Subcutaneous abdominal adipose tissue (tissue), 5 donors: ENCODE results near the gene SIK3.

ENCODE experiments used
- H3K27ac ChIP-seq: one replicate; pipeline ENCODE4 v1.7.0; 2013; ENCODE audit warnings: low read depth, mild to moderate bottlenecking, inconsistent platforms, low read length, moderate library complexity
- H3K27me3 ChIP-seq, 5 donors: one replicate each; pipeline ENCODE4 v1.7.0; 2013; ENCODE audit warnings: low read length in 5 of 5, inconsistent platforms in 1 of 5; ENCODE audit not compliant: control insufficient read depth in 5 of 5, insufficient read depth in 4 of 5
- H3K36me3 ChIP-seq, 5 donors: one replicate each; pipeline ENCODE4 v1.7.0; 2013; ENCODE audit warnings: low read length in 5 of 5; ENCODE audit not compliant: control insufficient read depth in 5 of 5, insufficient read depth in 5 of 5
- H3K4me1 ChIP-seq, 5 donors: one replicate each; pipeline ENCODE4 v1.7.0; 2013; ENCODE audit warnings: low read length in 5 of 5, mild to moderate bottlenecking in 3 of 5, moderate library complexity in 1 of 5; ENCODE audit not compliant: control insufficient read depth in 5 of 5, insufficient read depth in 5 of 5
- H3K4me3 ChIP-seq, 5 donors: one replicate each; pipeline ENCODE4 v1.7.0; 2013; ENCODE audit warnings: low read length in 5 of 5, low read depth in 1 of 5
- H3K9ac ChIP-seq, 5 donors: one replicate each; pipeline ENCODE4 v1.7.0; 2013; ENCODE audit warnings: low read length in 5 of 5, mild to moderate bottlenecking in 4 of 5, moderate library complexity in 3 of 5
- H3K9me3 ChIP-seq, 5 donors: one replicate each; pipeline ENCODE4 v1.7.0; 2013; ENCODE audit warnings: low read length in 5 of 5; ENCODE audit not compliant: control insufficient read depth in 5 of 5
- donor health status: healthy.
- donor health status: healthy.
- donor health status: healthy.
- donor health status: healthy.
- donor health status: healthy.

SIK3 gene

DNA sequence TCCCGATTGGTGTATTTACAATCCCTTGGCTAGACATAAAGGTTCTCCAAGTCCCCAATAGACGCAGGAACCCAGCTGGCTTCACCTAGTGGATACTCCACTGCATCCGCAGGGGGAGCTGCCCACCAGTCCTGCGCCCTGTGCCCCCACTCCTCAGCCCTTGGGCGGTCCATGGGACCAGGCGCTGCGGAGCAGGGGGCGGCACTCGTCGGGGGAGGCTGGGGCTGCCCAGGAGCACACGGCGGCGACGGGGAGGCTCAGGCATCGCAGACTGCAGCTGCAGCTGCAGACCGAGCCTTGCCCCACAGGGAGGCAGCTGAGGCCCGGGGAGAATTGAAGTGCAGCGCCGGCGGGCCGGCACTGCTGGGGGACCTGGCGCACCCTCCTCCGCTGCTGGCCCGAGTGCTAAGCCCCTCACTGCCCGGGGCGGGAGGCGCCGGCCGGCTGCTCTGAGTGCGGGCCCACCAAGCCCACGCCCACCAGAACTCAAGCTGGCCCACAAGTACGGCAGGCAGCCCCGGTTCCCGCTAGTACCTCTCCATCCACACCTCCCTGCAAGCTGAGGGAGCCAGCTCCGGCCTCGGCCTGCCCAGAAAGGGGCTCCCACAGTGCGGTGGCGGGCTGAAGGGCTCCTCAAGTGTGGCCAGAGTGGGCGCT is 12.2 kb upstream of the SIK3 start:
- Histone ChIP-seq H3K9ac (no peak overlapping the region), H3K4me3 (no peak overlapping the region), H3K36me3 (no peaks in the 10 kb centered on the region), H3K27me3 (no peaks in the 10 kb centered on the region), H3K4me1 (peaks cover 0 to 4% (median 0%) of the 10 kb centered on the region in 5 donors), H3K9me3 (no peaks in the 10 kb centered on the region), H3K27ac (no peak overlapping the region)

DNA sequence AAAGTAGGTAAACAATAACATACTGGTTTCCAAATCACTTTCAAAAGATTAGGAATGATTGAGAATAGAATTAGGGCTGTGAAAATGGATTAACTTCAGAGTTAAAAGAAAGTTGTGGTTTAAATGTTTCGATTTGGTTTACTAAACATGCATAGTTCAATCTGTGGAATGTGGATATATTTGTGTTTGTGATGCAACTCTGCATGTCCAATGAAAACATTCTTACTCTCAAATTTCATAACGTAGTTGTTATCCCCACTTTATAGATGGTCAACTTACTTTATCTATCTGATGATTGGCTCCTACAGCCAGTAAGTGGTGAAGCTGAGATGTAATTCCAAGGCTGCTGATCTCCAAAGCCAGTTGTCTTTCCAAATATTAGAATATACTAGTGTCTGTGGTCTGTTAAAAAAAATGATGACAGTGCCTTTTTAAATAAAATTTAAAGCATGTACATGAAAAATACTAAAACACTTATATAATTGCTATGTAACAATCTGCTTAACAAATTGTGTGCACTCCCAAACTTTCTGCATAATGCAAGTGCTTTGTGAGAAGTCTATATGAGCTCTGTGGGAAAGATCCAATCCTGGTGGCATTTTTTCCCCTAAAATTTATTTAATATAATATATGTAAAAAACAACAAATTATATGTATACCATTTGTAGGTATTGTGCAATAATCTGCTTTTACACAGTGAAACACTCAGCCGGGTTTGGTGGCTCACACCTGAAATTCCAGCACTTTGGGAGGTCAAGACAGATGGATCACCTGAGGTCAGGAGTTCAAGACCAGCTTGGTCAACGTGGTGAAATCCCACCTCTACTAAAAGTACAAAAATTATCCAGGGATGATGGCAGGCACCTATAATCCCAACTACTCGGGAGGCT is 9.7 kb upstream of the SIK3 start:
- no peaks in the 10 kb centered on the region for H3K9me3 ChIP-seq
- H3K36me3 ChIP-seq = no peaks in the 10 kb centered on the region
- no peaks in the 10 kb centered on the region for H3K27me3 ChIP-seq
- peaks cover 0 to 4% (median 0%) of the 10 kb centered on the region in 5 donors for H3K4me1 ChIP-seq
- no peak overlapping the region for H3K4me3 ChIP-seq
- H3K27ac ChIP-seq = no peak overlapping the region
- H3K9ac ChIP-seq = no peak overlapping the region

DNA sequence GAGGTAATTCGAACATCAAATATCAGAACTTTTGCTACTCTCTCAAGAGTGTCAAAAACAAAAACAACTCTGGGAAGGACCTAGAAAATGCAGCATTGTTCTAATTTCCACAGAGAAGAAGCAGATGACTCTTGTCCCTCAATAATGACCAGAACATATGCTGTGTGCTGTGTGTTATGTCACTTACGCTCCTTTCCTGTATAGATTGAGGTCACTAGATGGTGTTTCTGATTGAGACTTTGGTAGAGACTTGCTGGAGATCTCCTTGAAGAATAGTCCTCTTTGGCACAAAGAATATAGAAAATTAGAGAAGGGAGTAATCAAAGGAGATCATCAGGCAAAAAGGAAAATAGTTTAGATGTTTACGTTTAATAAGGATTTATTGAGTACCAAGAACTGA is 2.3 kb upstream of the SIK3 start:
- Histone ChIP-seq H3K27ac (peak overlapping the region; percentile 2), H3K36me3 (no peaks in the 10 kb centered on the region), H3K9ac (no peak overlapping the region), H3K27me3 (no peaks in the 10 kb centered on the region), H3K9me3 (no peaks in the 10 kb centered on the region), H3K4me3 (no peak overlapping the region), H3K4me1 (peaks cover 4 to 39% (median 31%) of the 10 kb centered on the region in 5 donors)

DNA sequence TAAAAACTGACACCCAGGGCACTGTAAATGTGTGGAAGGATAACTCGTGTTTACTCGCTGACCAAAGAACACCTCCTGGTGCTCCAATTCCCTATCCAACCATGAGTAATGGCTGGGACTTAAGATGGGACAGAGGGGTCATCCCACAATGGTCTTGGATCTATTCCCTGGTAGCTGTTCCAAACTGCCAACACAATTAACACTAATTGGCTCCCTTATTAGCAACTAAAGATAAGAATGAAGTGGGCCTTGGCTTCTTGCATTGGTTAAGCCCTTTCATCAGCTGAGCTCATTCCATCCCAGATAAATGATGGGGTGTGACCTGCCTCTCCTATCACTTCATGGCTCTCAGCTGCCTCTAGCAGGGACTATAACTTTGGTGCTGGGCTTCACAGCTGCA is 1.5 kb upstream of the SIK3 start:
- Histone ChIP-seq H3K27me3 (no peaks in the 10 kb centered on the region), H3K9me3 (no peaks in the 10 kb centered on the region), H3K36me3 (no peaks in the 10 kb centered on the region), H3K4me1 (peaks cover 7 to 47% (median 39%) of the 10 kb centered on the region in 5 donors), H3K9ac (peak overlapping the region in 4 of 5 donors; percentile 27 to 92 (median 48)), H3K4me3 (no peak overlapping the region), H3K27ac (peak overlapping the region; percentile 100)

DNA sequence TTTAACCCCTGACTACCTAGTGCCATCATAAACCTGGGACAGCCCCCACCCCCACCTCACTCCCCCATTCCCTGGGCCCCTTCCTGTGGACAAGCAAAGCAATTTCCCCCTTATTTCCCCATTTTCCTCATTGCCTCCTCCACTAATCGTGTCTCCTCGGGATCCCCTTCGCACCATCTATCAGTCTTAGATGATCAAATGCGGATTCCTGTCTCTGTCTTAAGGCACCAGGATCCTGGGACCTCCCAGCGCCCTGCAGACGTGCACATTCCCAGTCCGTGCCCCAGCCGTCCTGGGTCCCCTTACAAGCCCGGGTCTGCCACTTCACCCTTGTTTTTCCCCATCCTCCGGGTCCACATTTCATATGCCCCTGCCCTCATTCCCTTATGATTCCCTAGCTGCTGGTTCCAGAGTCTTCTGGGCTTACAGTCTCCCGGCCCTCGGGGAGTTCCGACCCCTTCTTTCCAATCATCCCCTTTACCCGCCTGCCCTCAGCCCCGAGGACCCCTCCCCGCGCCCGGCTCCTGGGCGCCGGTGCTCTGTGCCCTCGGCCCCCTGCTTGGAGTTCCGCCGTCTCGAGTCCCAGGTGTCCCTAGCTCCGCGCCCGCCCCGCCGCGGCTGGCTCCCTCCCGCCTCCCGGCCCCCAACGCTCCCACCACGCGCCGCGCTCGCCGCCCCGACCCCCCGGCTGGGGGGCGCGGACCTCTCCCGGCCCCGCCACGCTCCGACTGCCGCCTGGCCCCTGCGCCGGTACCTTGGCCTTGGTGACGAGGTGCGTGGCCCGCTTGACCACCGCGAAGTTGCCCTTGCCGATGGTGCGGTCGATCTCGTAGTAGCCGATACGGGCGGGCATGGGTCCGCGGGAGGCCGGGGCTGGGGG is 599 bp downstream of the SIK3 start:
- Histone ChIP-seq H3K4me3 (peak overlapping the region; percentile 86 to 95 (median 89)), H3K27me3 (no peaks in the 10 kb centered on the region), H3K9me3 (no peaks in the 10 kb centered on the region), H3K27ac (peak overlapping the region; percentile 85), H3K9ac (peak overlapping the region; percentile 77 to 96 (median 94)), H3K4me1 (peaks cover 7 to 55% (median 50%) of the 10 kb centered on the region in 5 donors), H3K36me3 (no peaks in the 10 kb centered on the region)

DNA sequence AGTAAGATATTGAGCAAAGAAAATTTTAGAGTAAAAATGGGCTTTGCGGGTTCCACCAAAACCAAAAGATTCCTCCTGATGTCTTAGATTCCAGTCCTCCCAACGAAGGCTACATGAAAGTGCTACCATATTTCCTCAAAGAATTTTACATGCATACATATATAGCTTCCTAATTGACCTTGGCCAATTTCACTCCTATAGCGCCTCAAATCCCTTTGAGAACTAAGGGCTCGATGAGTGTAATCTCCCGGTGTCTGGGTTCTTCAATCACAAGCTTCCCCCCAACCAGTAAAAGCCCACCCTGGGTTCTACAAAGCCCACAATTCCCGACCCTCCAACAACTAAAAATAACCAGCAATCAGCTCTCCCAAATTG is 1.2 kb downstream of the SIK3 start:
- Histone ChIP-seq H3K4me3 (peak overlapping the region; percentile 86 to 95 (median 89)), H3K27me3 (no peaks in the 10 kb centered on the region), H3K27ac (peak overlapping the region; percentile 85), H3K9me3 (no peaks in the 10 kb centered on the region), H3K9ac (peak overlapping the region; percentile 77 to 96 (median 94)), H3K36me3 (no peaks in the 10 kb centered on the region), H3K4me1 (peaks cover 7 to 60% (median 51%) of the 10 kb centered on the region in 5 donors)

DNA sequence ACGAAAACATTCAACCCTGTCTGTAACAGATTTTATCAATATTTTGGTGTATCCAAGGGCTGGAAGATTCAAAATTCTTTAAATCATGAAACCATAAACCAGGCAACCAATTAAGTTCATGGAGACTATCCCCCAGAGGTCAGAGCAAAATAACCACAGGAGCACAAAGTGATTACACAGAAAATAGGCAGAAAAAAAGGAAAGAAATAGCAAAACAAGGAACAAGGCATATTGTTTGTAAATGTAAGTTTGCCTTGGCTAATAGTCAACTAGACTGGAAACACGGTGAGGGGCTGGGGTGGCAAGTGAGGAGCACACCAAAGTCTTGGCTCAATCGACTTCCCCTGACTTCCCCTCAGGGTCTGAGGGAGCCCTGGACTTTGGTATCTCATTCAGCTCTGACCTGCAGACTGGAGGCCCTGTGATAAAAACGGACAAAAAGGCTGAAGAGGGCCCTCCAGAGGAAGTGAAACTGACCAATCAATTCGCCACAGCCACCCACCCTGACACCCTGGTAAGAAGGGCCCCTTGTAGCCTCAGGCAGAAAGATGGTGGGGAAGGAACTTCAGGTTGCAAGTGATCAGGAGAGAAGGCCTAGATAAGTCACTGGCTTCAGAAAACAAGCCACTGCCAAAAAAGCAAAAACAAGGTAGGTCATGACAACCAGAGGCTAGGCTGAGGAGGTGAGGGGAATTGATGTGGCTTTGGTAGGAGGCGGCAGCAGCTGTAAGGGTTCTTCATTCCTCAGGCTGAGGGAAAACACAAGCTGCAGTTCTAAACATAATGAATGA is 1.8 kb downstream of the SIK3 start:
- Histone ChIP-seq H3K9ac (peak overlapping the region in 3 of 5 donors; percentile 50 to 91 (median 61)), H3K4me1 (peaks cover 7 to 60% (median 51%) of the 10 kb centered on the region in 5 donors), H3K36me3 (no peaks in the 10 kb centered on the region), H3K4me3 (peak overlapping the region; percentile 86 to 95 (median 89)), H3K27ac (peak overlapping the region; percentile 85), H3K9me3 (no peaks in the 10 kb centered on the region), H3K27me3 (no peaks in the 10 kb centered on the region)

DNA sequence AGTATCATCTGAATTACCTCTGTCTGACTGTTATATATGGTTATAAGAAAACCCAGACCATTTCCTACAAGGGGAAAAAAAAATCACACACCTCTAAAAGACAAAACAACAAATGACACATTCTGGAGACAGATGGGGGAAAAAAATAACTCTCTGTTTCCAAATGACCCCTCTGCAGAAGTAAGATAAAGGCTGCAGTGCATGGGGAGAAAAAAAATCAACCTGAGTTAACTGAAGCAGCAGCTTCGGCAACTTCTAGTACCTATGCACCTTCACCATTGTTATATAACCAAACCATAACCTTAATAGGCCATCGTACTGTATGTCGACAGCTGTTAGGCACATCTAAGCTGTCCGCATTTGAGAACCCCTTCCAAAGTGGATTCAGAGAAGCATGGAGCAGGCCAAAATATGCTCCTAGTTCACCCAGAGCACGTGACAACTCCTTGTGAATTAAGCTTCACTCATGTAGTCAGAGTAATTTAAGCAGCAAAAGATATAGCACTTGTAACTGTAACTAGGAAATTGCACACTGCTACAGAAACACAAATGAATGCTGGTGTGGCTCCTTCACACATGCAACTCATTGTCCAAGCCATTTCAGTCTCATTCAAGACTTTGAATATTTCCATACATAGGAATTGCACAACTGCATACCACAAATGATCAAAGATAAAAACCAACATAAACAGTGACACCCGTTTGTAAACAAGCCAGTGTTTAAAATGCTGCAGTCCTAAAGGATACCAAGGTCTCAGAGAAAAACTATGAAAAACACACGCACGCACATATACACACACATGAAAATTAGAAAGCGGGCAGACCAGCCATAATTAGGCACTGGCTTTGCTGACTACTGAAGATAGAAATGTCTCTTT is 2.7 kb downstream of the SIK3 start:
- peaks cover 7 to 60% (median 47%) of the 10 kb centered on the region in 5 donors for H3K4me1 ChIP-seq
- no peaks in the 10 kb centered on the region for H3K9me3 ChIP-seq
- no peaks in the 10 kb centered on the region for H3K36me3 ChIP-seq
- peak overlapping the region; percentile 85 for H3K27ac ChIP-seq
- H3K9ac ChIP-seq = peak overlapping the region in 3 of 5 donors; percentile 12 to 91 (median 38)
- H3K27me3 ChIP-seq = no peaks in the 10 kb centered on the region
- H3K4me3 ChIP-seq = peak overlapping the region; percentile 45 to 95 (median 87)
